CD4-positive, alpha-beta T cell treated with Interleukin-21 for 1 hour (primary cell): ENCODE measurements around the gene FER.

Experiments
- DNase-seq: peaks from one replicate; pipeline ENCODE4 v3.0.0-alpha.2; 2020

Gene FER

DNA sequence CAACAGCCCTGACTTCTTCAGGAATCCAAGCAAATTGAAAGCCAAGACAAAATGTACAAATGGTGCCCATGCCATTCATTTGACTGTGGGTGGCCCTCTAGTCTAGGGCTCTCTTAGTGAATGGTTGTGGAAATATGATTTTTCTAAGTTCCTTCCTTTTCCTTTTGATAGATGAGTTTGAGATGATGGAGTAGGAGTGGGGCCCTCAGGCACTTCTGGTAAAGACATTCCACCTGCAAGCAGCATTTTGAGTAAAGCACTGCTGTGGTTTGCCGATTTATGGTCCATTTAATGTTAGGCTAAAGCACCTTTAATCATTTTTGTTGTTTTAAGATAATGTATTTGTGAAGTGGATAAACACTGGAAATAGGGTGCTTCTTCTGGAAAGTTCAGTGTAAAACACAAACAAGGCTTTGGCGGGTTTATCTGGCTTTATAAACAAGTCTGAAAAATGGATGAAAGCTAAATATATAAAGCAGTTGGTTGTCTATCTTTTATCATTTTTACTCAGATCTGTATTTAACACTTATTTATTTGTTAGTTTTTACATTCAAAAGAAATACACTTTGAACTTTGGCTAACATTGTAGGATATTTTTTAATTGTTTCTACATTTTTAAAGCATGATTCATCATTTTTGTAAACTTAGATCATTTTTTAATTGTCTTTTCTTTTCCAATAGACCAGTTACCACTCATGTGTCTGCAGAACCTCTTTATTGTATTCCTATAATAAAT, 448.6 kb downstream of the FER start:
- no peak for DNase-seq

DNA sequence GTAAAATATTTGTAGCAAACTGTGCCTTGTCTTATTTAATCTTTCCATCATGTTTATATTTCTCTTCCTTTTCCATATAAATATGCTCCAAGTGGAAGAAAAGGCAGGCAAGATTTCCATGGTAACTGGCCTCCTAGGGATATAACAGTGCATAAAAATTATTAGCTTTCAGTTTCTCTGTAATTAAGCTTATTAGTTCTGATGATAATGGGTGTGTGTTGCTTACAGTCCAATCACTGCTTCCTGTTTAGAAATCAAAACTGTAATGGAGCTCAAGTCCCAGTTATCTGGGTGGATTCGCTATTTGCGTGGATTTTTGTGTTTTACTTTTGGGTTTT, 449.1 kb downstream of the FER start:
- no peak for DNase-seq

DNA sequence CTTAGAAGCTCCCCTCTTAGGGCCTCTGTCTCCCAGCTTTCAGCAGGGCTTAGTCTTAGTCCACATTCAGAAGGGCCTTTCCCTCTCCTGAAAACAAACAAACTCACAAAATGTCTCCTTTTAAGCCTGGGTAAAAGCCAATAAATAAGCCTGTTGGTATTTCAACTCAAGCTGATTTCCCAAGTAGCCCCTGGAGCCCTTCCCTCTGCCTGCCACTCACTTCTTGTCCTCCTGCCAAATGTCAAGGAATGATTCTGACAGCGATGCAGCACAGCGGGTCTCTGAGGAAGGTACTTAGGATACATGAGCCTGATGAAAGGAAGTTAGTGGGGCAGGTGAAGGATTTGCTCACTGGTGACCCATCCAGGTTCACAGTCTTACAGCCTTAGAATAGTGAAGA, 451.6 kb downstream of the FER start:
- DNase-seq: no peak

DNA sequence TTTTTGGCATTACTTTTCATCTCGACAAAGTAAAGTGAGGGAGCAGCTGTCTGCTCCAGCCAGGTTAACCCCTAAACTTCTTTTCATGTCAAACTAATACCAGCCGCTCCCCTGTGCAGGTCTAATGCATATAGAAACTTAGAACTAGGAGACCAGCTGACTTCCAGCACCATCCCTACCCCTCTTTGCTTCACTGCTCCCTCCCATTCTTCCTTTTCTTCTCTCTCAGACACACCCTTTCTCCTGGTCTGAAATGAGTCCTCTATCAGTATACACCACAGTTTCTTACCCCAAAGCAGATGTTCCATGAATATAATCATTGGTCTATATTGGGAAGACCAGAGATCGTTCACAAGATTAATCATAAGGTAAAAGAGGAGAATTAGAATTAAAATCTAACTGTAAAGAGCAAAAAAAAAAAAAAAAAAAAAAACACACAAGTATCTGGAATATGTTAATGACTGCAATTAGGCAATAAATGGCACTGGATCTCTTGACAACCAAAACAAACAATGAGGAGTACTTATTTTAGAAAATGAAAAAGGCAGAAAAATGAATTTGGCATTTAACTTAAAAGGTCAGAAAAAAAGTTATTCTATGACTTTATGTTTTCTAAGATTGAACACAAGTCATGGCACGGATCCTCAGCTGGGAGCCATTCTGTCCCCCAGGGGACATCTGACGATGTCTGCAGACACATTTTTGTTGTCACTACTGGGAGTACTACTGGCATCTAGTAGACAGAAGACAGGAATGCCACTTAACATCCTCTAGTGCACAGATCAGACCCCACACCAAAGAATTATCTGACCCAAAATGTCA, 452.3 kb downstream of the FER start:
- no peak for DNase-seq

DNA sequence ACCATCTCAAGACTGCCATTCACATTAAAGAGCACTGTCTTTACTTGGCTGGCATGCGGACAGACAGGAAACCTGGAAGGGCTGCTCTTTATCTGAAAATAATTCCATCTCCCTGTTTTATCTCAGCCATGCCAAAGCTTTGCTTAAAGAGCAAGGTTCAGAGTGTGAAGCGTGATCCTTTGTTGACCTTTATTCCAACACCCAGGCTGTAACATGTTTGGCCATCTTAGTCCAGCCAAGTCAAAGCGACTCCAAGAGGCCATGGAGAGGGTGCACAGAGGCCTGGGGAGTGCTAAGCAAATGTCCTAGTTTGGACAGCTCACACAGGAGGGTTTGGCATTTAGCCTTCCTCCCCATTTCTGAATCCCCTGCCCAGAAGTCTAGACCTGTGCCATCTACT, 467.3 kb downstream of the FER start:
- no peak for DNase-seq

DNA sequence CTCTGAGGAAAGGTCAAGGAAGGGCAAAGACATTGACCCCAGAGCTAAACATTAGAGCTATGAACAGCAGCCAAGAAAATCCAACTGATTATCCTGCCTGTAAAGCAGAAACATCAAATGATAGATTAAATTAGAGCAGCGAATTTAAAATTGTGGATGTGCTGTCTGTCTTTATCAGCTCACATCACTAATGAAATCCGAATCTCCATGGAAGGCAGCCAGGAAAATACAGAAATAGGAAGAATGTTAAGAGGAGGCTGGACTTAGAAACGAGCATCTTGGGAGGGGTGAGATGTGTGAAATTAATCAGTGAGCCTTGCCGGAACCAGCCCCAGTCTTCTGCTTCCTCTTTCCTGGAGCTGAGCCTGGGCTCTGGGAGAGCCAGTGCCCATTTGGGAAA, 471.1 kb downstream of the FER start:
- no peak for DNase-seq

DNA sequence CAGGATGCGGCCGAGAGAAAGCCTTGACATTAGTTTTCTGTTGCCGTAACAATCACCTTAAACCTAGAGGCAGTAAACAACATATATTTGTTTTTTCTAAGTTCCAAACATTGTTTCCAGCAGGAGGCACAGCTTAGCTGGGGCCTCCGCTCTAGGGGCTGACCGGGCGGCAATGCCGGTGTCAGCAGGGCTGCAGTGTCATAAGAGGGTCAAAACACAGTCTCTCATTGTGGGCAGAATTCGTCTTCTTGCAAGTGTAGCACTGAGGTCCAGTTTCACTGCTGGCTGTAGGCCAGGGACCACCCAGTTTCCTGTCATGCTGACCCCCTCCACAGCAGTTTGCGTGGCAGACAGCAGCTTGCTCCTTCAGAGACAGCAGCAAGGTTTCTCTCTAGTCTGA, 475.8 kb downstream of the FER start:
- no peak for DNase-seq

DNA sequence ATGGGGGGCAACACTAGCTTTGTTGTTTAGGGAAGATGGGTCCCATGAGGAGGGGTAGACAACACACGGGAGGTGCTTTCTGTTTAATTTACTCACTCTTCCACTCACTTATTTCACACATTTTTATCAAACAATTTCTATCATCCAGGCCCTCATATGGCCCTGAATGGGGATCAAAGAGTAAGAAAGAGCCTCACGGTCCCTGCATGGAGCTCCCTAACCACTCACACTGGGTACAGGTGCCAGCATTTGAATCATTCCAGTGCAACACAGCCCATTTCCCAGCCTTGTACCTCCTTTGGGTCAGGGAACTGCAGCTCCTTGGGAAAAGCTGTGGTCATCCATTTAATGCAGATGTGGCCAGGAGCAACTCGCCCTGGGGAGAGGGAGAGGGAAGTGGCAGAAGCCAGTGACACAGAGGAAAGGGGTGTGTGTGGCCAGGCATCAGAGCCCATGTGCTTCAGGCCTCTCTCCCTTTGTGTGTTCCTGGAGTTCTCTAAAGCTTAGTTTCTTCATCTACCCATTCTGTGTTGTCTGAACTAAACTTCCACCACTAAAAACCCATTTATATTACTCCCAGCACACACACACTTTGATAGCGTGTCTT, 476.7 kb downstream of the FER start:
- DNase-seq: no peak

DNA sequence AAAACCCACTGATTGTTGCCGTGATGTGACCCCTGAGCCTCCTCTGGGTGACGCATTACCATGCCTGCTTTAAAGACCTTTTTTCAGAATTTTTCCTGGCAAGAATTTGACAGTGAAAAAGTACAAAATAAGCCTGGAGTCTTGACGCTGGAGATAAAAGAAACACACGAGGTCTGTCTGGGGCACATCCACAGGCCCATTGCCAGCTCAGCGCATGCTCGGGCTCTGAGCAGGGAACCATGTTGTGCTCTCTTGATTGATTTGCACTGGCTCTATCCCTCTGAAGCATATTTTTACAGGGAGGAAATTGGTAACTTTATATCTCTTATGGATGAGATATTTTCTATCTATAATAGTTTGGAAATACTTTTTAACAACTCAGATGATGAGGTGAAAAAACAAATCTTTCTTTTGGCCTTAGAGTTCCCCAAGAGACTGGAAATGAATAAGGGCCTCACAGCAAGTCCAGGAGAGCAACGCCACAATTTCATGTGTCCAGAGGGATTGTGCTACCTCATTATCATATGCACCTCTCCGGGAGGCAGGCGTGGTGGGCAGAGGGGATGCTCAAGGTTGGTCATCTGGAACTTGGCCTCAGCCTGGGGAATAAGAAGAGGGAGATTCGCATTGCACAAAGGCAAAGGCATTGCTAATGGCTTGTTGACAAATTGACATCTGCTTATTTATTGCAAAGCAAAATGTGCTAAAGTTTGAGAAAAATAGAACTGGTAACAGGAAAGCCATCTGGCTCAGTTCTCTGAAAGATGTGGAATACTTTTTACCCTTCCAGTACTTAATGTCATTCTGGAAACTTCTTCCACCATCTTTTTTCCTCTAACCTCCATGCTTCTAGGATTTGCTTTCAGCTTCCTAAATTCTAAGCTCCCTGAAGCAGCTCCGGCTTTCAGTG, 478.3 kb downstream of the FER start:
- no peak for DNase-seq

DNA sequence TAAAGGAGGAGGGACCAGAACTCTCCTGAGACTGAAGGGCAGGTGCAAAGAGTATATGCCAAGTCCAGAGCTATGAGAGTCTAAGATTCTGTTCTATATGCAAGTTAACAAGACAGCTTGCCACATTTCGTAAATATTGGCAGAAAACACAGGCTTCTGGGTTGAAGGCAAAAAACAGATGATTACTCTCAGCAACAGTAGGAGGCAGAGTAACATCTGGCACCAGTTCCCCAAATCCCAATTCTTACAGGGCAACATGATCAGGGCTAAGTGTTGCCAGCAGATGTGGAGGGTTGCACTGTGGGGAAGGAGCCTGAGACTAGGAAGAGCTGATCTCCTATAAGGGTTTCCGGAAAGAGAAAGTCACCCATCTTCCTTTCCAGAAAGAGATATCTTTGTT, 482.7 kb downstream of the FER start:
- no peak for DNase-seq

DNA sequence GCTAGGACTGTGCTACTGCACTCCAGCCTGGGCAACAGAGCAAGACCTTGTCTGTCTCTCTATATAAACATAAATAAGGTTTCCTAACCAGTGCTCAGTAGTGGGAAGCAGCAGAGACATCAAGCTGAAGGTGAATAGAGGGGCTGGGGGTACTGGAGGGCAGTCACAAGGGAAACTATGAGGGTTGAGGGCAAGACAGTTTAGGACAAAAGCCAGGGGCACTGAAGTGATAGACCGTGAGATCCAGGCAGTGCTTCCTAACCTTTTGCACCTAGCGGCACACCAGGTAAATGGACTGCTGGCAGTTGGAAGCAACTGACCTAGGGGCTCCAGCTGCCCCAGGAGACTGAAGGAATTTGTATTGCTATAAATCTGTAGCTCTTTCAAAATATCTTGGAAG, 483.6 kb downstream of the FER start:
- DNase-seq: no peak

DNA sequence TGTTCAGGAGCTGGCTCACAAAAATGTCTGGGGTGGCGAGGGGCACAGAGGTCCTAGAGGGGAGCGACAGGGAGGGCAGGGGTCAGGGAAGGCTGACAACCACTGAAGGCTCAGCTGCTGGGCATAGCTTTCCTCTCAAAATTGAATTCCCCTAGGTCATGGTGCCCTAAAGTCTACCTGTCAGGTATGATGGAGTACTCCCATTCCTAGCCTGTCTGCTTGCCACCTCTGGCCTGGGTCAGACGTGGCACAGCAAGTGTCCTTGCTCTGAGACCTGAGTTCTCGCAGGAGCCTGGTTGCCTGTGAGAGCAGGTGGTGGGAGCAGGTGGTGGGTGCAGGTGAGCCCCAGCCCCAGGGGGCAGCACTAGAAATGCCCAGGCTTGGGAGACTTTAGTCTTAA, 486.7 kb downstream of the FER start:
- no peak for DNase-seq

DNA sequence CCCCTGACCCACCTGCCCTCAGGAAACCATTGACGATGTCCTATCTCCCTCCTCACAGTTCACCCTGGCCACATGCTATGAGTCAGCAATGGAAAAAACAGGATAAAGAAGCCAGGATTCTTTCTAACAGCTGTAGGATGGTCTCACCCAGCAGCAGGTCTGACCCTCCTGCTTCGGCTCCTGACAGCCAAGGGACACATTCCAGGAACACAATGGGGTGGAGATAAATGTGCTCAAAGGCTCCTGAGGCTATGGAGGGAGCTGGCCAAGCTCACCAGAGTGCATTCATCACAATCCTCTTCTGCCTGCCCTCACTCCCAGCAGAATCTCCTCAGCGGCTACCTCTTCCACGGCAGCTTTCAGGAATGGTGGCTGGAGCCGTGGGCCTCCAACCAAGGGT, 491.8 kb downstream of the FER start:
- DNase-seq: no peak

DNA sequence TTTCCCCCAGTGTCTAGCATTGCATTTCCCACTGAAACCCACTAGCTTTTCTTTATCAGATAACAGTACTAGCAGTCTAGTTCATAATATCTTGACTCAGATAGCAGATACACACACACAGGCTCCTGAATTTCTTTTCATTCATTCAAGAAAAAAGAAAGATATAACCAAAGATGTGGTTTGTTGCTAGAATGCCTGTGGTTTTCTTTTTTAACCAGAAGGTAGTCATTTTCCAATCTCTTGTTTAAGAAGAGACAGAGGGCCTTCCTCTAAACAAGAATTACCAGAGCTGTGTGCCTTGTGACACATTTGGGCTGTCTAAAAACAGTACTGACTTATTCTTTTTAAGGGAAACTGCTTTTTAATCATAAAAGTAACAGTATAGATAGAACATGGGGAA, 494.8 kb downstream of the FER start:
- no peak for DNase-seq

DNA sequence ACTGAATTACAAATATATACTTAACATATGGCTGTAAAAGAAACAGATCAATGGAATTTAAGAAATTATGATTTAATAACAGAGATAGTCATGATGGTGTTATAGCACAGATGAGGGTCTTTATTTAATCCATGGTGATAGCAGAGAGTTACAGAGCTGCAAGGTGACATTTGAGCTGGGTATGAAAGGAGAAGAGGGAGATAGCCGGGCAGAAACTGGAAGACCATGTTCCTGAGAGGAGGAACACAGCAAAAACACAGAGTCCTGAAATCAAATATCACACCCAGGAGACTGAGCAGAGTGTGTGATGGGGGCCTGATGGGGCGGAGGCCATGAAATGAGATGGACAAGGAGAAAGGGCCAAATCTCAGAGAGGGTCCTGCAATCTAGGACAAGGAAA, 498.7 kb downstream of the FER start:
- DNase-seq: no peak
